Measurements from ENCODE around the gene SLC1A2.

DNA sequence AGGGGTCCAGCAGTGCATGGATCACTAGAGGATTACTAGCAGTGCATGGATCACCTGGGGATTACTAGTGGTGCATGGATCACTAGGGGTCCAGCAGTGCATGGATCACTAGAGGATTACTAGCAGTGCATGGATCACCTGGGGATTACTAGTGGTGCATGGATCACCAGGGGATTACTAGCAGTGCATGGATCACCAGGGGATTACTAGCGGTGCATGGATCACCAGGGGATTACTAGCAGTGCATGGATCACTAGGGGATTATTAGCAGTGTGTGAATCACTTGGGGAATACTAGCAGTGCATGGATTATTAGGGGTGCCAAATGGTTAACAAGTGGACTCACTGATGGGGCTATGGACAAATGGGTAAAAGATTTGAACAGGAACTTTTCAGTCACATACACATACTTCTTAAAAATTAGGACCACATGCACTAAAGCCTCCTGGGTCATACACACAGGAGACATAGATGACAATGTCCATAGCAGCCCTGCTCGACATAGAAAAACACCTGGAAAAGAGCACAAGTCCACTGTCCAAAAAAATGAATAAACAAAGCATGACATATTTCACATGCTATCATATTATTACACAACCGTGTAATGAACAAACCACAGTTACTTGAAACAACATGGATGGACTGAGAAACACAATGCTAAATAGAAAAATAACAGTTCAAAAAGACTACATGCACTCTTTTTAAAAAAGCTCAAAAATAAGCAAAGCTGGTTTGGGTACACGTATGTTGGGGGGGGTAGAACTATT, 170.6 kb downstream of the SLC1A2 start:
- no peak for TF ChIP-seq EZH2phosphoT487 (IDR thresholded peaks at IDR 0.05; ENCODE audit: borderline replicate concordance)
- TF ChIP-seq, protein P1, sequence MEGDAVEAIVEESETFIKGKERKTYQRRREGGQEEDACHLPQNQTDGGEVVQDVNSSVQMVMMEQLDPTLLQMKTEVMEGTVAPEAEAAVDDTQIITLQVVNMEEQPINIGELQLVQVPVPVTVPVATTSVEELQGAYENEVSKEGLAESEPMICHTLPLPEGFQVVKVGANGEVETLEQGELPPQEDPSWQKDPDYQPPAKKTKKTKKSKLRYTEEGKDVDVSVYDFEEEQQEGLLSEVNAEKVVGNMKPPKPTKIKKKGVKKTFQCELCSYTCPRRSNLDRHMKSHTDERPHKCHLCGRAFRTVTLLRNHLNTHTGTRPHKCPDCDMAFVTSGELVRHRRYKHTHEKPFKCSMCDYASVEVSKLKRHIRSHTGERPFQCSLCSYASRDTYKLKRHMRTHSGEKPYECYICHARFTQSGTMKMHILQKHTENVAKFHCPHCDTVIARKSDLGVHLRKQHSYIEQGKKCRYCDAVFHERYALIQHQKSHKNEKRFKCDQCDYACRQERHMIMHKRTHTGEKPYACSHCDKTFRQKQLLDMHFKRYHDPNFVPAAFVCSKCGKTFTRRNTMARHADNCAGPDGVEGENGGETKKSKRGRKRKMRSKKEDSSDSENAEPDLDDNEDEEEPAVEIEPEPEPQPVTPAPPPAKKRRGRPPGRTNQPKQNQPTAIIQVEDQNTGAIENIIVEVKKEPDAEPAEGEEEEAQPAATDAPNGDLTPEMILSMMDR (conservative IDR thresholded peaks at IDR 0.05; ENCODE audit: low read length) = no peak

Measured in Loucy (cell line).